ENCODE measurements around the gene CRELD1. TPM values are rescaled to one million over a fixed set of nuclear protein-coding genes. Genes with fewer than 3 reads are reported as not detected.

Gene CRELD1
- total and polyA plus RNA-seq, 10 of the 15 experiments (the other 5 are each of a cell fraction or from before 2014, with no cell fraction given): 1.3 to 15.9 (median 8.8) TPM

DNA sequence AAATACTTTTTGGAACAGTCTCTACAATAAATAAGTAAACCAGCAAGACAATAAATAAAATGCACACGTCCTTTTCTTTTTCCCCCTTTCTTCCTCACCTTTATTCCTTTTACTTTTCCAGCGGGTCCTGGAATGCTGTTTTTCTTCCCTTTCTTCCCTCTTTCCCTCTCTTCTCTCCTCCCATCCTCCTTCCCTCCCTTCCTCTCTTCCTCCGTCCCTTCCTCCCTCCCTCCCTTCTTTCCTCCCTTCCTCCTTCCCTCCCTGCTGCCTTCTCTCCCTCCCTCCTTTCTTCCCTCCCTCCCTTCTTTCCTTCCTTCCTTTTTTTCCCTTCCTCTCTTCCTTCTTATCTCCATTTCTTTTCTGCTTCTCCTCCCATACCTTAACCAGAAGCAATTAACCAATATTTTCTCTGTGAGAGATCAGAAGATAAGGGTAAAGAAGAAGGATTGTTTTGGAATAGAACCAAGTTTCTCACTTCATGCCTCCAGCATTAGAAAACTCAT is 34.3 kb upstream of the CRELD1 start:
- no peak for FAIRE-seq
- WGBS (ENCODE audit: insufficient coverage, insufficient replicate concordance, low lambda C conversion rate, missing lambda C conversion rate): 94% methylated on average over 2 of the region's 3 CpGs
- intact Hi-C loops (cut with micrococcal nuclease; ENCODE audit: unreplicated experiment): no loop called here
- BruUV-seq (replicated peaks): no TSS peak
- SMC1A ChIA-PET (ENCODE audit: uncharacterized antibody, unreplicated experiment): no interaction called here
- Histone ChIP-seq H3K9me3 (replicated peaks; ENCODE audit: control insufficient read depth, insufficient read depth, low read length) (no peaks in the 10 kb centered on the region), H3K4me3 (no peak overlapping the region), H3K27me3 (replicated peaks in 1 of 2; ENCODE audit: control insufficient read depth in 2 of 2, insufficient read depth in 2 of 2, low read length in 1 of 2) (no peaks in the 10 kb centered on the region), H2AFZ (ENCODE audit: control insufficient read depth, low read depth, low read length) (no peak overlapping the region), H4K20me1 (ENCODE audit: control insufficient read depth, insufficient read depth) (no peaks in the 10 kb centered on the region), H3K4me2 (ENCODE audit: control insufficient read depth, insufficient read depth) (no peak overlapping the region), H3K79me2 (ENCODE audit: control insufficient read depth, insufficient read depth, low read length) (no peaks in the 10 kb centered on the region), H3K36me3 (ENCODE audit: control insufficient read depth in 2 of 2, insufficient read depth in 2 of 2, low read length in 1 of 2) (no peaks in the 10 kb centered on the region; a peak in 2 of 4 replicates), H3K27ac (ENCODE audit: control insufficient read depth, insufficient read depth) (no peak overlapping the region), H3K4me1 (ENCODE audit: control insufficient read depth, insufficient read depth, low read length) (peaks cover 8% of the 10 kb centered on the region), H3K9ac (ENCODE audit: control insufficient read depth, insufficient read depth, low read length) (no peak overlapping the region)
- in situ Hi-C loops (cut with MboI): no loop called here
- no peak for DNase-seq (ENCODE audit: low read depth, low spot score)
- no peak for ATAC-seq
- RAD21 ChIA-PET (ENCODE audit: unreplicated experiment): no interaction called here
- CTCF ChIA-PET: no interaction called here
- POLR2A ChIA-PET: interaction anchor here (1.0 to 1.2 kb wide), 2 partner anchors 9 to 14 kb away, joined by 3 to 4 read pairs; no protein-coding TSS in a partner anchor
- TF ChIP-seq RAD51 (IDR thresholded peaks at IDR 0.05) (no peak), SREBF1 (IDR thresholded peaks at IDR 0.05; ENCODE audit: low read length) (no peak), HDAC2 (IDR thresholded peaks at IDR 0.05) (no peak), NFYB (IDR thresholded peaks at IDR 0.05; ENCODE audit: insufficient read depth, low read depth, low read length) (no peak), BMI1 (IDR thresholded peaks at IDR 0.05; ENCODE audit: borderline replicate concordance) (no peak), CBX5 (IDR thresholded peaks at IDR 0.05; ENCODE audit: low read depth) (no peak), MYB (IDR thresholded peaks at IDR 0.05; ENCODE audit: borderline replicate concordance, low read depth, low read length) (no peak), MEF2A (IDR thresholded peaks at IDR 0.05; ENCODE audit: insufficient read depth, low read depth, low read length) (no peak), POLR2AphosphoS5 (IDR thresholded peaks at IDR 0.05; ENCODE audit: low read length) (no peak), IKZF1 (conservative IDR thresholded peaks at IDR 0.05) (no peak)
- TF ChIP-seq, protein P1, sequence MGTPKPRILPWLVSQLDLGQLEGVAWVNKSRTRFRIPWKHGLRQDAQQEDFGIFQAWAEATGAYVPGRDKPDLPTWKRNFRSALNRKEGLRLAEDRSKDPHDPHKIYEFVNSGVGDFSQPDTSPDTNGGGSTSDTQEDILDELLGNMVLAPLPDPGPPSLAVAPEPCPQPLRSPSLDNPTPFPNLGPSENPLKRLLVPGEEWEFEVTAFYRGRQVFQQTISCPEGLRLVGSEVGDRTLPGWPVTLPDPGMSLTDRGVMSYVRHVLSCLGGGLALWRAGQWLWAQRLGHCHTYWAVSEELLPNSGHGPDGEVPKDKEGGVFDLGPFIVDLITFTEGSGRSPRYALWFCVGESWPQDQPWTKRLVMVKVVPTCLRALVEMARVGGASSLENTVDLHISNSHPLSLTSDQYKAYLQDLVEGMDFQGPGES (IDR thresholded peaks at IDR 0.05): no peak
- TF ChIP-seq, protein P2, sequence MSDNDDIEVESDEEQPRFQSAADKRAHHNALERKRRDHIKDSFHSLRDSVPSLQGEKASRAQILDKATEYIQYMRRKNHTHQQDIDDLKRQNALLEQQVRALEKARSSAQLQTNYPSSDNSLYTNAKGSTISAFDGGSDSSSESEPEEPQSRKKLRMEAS (IDR thresholded peaks at IDR 0.05; ENCODE audit: low read depth, low read length): no peak
- TF ChIP-seq, protein P3, sequence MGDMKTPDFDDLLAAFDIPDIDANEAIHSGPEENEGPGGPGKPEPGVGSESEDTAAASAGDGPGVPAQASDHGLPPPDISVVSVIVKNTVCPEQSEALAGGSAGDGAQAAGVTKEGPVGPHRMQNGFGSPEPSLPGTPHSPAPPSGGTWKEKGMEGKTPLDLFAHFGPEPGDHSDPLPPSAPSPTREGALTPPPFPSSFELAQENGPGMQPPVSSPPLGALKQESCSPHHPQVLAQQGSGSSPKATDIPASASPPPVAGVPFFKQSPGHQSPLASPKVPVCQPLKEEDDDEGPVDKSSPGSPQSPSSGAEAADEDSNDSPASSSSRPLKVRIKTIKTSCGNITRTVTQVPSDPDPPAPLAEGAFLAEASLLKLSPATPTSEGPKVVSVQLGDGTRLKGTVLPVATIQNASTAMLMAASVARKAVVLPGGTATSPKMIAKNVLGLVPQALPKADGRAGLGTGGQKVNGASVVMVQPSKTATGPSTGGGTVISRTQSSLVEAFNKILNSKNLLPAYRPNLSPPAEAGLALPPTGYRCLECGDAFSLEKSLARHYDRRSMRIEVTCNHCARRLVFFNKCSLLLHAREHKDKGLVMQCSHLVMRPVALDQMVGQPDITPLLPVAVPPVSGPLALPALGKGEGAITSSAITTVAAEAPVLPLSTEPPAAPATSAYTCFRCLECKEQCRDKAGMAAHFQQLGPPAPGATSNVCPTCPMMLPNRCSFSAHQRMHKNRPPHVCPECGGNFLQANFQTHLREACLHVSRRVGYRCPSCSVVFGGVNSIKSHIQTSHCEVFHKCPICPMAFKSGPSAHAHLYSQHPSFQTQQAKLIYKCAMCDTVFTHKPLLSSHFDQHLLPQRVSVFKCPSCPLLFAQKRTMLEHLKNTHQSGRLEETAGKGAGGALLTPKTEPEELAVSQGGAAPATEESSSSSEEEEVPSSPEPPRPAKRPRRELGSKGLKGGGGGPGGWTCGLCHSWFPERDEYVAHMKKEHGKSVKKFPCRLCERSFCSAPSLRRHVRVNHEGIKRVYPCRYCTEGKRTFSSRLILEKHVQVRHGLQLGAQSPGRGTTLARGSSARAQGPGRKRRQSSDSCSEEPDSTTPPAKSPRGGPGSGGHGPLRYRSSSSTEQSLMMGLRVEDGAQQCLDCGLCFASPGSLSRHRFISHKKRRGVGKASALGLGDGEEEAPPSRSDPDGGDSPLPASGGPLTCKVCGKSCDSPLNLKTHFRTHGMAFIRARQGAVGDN (IDR thresholded peaks at IDR 0.05): no peak
- TF ChIP-seq, protein P4, sequence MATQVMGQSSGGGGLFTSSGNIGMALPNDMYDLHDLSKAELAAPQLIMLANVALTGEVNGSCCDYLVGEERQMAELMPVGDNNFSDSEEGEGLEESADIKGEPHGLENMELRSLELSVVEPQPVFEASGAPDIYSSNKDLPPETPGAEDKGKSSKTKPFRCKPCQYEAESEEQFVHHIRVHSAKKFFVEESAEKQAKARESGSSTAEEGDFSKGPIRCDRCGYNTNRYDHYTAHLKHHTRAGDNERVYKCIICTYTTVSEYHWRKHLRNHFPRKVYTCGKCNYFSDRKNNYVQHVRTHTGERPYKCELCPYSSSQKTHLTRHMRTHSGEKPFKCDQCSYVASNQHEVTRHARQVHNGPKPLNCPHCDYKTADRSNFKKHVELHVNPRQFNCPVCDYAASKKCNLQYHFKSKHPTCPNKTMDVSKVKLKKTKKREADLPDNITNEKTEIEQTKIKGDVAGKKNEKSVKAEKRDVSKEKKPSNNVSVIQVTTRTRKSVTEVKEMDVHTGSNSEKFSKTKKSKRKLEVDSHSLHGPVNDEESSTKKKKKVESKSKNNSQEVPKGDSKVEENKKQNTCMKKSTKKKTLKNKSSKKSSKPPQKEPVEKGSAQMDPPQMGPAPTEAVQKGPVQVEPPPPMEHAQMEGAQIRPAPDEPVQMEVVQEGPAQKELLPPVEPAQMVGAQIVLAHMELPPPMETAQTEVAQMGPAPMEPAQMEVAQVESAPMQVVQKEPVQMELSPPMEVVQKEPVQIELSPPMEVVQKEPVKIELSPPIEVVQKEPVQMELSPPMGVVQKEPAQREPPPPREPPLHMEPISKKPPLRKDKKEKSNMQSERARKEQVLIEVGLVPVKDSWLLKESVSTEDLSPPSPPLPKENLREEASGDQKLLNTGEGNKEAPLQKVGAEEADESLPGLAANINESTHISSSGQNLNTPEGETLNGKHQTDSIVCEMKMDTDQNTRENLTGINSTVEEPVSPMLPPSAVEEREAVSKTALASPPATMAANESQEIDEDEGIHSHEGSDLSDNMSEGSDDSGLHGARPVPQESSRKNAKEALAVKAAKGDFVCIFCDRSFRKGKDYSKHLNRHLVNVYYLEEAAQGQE (IDR thresholded peaks at IDR 0.05; ENCODE audit: low read depth, low read length): no peak
- TF ChIP-seq, protein P5, sequence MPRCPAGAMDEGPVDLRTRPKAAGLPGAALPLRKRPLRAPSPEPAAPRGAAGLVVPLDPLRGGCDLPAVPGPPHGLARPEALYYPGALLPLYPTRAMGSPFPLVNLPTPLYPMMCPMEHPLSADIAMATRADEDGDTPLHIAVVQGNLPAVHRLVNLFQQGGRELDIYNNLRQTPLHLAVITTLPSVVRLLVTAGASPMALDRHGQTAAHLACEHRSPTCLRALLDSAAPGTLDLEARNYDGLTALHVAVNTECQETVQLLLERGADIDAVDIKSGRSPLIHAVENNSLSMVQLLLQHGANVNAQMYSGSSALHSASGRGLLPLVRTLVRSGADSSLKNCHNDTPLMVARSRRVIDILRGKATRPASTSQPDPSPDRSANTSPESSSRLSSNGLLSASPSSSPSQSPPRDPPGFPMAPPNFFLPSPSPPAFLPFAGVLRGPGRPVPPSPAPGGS (IDR thresholded peaks at IDR 0.05; ENCODE audit: borderline replicate concordance, insufficient read depth, low read depth, low read length, poor library complexity, severe bottlenecking): no peak
